A549 (cell line): ENCODE data around the gene RAB20. TPM values are rescaled to one million over a fixed set of nuclear protein-coding genes. Genes with fewer than 3 reads are reported as not detected.

Experiments
- ATAC-seq, 2 experiments: fragments of 200-7000 bp in 1 of 2; fragments of >200 bp in 1 of 2; cut with Nextera tagmentation in 1 of 2; cut with Tn5 transposase in 1 of 2; 3 replicates each; pipeline versions ENCODE4 v1.8.0 to v1.9.1; 2018 to 2020; ENCODE audit warnings: mild to moderate bottlenecking in 1 of 2, moderate library complexity in 1 of 2
- CTCF ChIA-PET: fragments of 300-600 bp; sonication (Branson Sonifier 250); formaldehyde crosslinking; extraction: SDS; loops from one replicate; lab custom pipeline; 2021; ENCODE audit warnings: antibody characterized with exemption, inconsistent platforms; lab: Yijun Ruan, JAX
- POLR2A ChIA-PET: fragments of 350-600 bp; formaldehyde crosslinking; extraction: SDS; loops from one replicate; lab custom pipeline; 2021; ENCODE audit warnings: antibody characterized with exemption, inconsistent platforms; lab: Yijun Ruan, JAX
- DNase-seq, 2 experiments: peaks; one replicate each; pipeline versions ENCODE4 v3.0.0 to v3.0.0-alpha.2; 2011 to 2016; ENCODE audit warnings: low read depth in 1 of 2, low spot score in 1 of 2
- FAIRE-seq: peaks from 2 replicates; lab custom pipeline; 2011; peaks lifted over from hg19 to GRCh38; lab: Jason Lieb, UNC
- H3K27ac ChIP-seq, 2 experiments: fragments of >200 bp; sonication (Bioruptor Twin); formaldehyde crosslinking; 3 replicates each; pipeline ENCODE4 v1.5.1; 2016 to 2017
- H3K4me1 ChIP-seq: fragments of >200 bp; sonication (Bioruptor Twin); formaldehyde crosslinking; 3 replicates; pipeline ENCODE4 v1.6.1; 2016
- H3K4me2 ChIP-seq: fragments of >200 bp; sonication (Bioruptor Twin); formaldehyde crosslinking; 3 replicates; pipeline ENCODE4 v1.6.1; 2016
- H3K4me3 ChIP-seq: fragments of >200 bp; sonication (Bioruptor Twin); formaldehyde crosslinking; 3 replicates; pipeline ENCODE4 v1.5.1; 2016
- H3K9me3 ChIP-seq: fragments of >200 bp; sonication (Bioruptor Twin); formaldehyde crosslinking; 3 replicates; pipeline ENCODE4 v1.6.1; 2016
- EHF ChIP-seq: fragments of 250-450 bp; sonication (Bioruptor Pico); IDR thresholded peaks from 2 replicates; pipeline ENCODE4 v1.5.0; 2020; ENCODE audit warnings: mild to moderate bottlenecking
- EP300 ChIP-seq, 2 experiments: fragments of >200 bp; sonication (Bioruptor Twin); formaldehyde crosslinking; IDR thresholded peaks; 2 replicates in 1 of 2; 3 replicates in 1 of 2; pipeline ENCODE4 v1.6.1; 2016 to 2017
- GATA3 ChIP-seq: IDR thresholded peaks from 2 replicates; pipeline ENCODE4 v1.6.1; 2012; ENCODE audit warnings: borderline replicate concordance
- HDAC2 ChIP-seq: fragments of 200-600 bp; sonication (generic); IDR thresholded peaks from 2 replicates; pipeline ENCODE4 v1.6.1; 2016
- HOXB5 ChIP-seq: fragments of 250-450 bp; sonication (Bioruptor Pico); IDR thresholded peaks from 2 replicates; pipeline ENCODE4 v1.5.0; 2020; ENCODE audit warnings: mild to moderate bottlenecking, moderate library complexity
- PBX3 ChIP-seq: IDR thresholded peaks from 2 replicates; pipeline ENCODE4 v1.6.1; 2012
- PHF8 ChIP-seq: fragments of 200-600 bp; sonication (generic); IDR thresholded peaks from 2 replicates; pipeline ENCODE4 v1.6.1; 2016; ENCODE audit warnings: low read depth, mild to moderate bottlenecking, antibody characterized with exemption, moderate library complexity, borderline replicate concordance
- RARB ChIP-seq: fragments of 250-450 bp; sonication (Bioruptor Pico); IDR thresholded peaks from 2 replicates; pipeline ENCODE4 v1.8.0; 2021; ENCODE audit warnings: mild to moderate bottlenecking, moderate library complexity
- RCOR1 ChIP-seq: fragments of 150-350 bp; IDR thresholded peaks from 2 replicates; pipeline ENCODE4 v1.6.1; 2014; ENCODE audit warnings: antibody characterized with exemption, low read length, low read depth
- RFX5 ChIP-seq: fragments of 450-650 bp; IDR thresholded peaks from 2 replicates; pipeline ENCODE4 v1.7.1; 2014; ENCODE audit warnings: antibody characterized with exemption, mild to moderate bottlenecking, moderate library complexity
- TFCP2L1 ChIP-seq: fragments of 250-450 bp; sonication (Bioruptor Pico); IDR thresholded peaks from 2 replicates; pipeline ENCODE4 v1.5.0; 2021; ENCODE audit warnings: mild to moderate bottlenecking
- TP53 ChIP-seq: fragments of 250-450 bp; sonication (Bioruptor Pico); IDR thresholded peaks from 2 replicates; pipeline ENCODE4 v1.5.0; 2021; ENCODE audit warnings: mild to moderate bottlenecking, moderate library complexity
- ZFP36 ChIP-seq: fragments of 450-650 bp; IDR thresholded peaks from 2 replicates; pipeline ENCODE4 v1.6.1; 2014; ENCODE audit warnings: borderline replicate concordance; ENCODE audit not compliant: partially characterized antibody
- WGBS: methylation state at CpG from one replicate; pipeline ENCODE4 v1.1.6; 2017; ENCODE audit errors: missing lambda C conversion rate; 5-methylcytosine and 5-hydroxymethylcytosine counted together
- polyA plus RNA-seq, 4 experiments: library from polyadenylated mRNA; depleted of rRNA in 3 of 4; stranded (reverse); fragments of >200 nt; fragmentation: RNase III in 1 of 4; extraction: RNeasy Plus Mini Kit Qiagen cat#74134 plus additional on column Dnase treatment in 1 of 4; gene quantifications; 2 replicates in 3 of 4; 3 replicates in 1 of 4; pipeline ENCODE4 v1.2.3, GENCODE V29; 2011 to 2017
- TF ChIP-seq, protein P1 (sequence below): fragments of >200 bp; sonication (Bioruptor Twin); formaldehyde crosslinking; IDR thresholded peaks from 3 replicates; pipeline ENCODE4 v1.5.1; 2016
- TF ChIP-seq, protein P2 (sequence below): fragments of >200 bp; sonication (Bioruptor Twin); formaldehyde crosslinking; IDR thresholded peaks from 3 replicates; pipeline ENCODE4 v1.6.1; 2016
- TF ChIP-seq, protein P3 (sequence below): fragments of 150-350 bp; IDR thresholded peaks from 2 replicates; pipeline ENCODE4 v1.6.1; 2014; ENCODE audit warnings: low read depth, mild to moderate bottlenecking, low read length

Gene RAB20
- polyA plus RNA-seq, 2 of the 4 experiments (the other 2 are of a cell fraction) = 1.0 to 1.5 TPM

- Histone ChIP-seq H3K9me3 (no peaks in the 10 kb centered on the region), H3K4me2 (no peak overlapping the region), H3K4me1 (peaks cover 12% of the 10 kb centered on the region), H3K27ac (no peak overlapping the region), H3K4me3 (no peak overlapping the region)
- FAIRE-seq (no peak), ATAC-seq (no peak), DNase-seq (no peak)
- TF ChIP-seq, protein P1, sequence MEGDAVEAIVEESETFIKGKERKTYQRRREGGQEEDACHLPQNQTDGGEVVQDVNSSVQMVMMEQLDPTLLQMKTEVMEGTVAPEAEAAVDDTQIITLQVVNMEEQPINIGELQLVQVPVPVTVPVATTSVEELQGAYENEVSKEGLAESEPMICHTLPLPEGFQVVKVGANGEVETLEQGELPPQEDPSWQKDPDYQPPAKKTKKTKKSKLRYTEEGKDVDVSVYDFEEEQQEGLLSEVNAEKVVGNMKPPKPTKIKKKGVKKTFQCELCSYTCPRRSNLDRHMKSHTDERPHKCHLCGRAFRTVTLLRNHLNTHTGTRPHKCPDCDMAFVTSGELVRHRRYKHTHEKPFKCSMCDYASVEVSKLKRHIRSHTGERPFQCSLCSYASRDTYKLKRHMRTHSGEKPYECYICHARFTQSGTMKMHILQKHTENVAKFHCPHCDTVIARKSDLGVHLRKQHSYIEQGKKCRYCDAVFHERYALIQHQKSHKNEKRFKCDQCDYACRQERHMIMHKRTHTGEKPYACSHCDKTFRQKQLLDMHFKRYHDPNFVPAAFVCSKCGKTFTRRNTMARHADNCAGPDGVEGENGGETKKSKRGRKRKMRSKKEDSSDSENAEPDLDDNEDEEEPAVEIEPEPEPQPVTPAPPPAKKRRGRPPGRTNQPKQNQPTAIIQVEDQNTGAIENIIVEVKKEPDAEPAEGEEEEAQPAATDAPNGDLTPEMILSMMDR = no peak
- no peak for TF ChIP-seq RARB (CRISPR knock-in tag)
- WGBS = 89% methylated on average over 27 of the region's 31 CpGs
- CTCF ChIA-PET = interaction anchor here (0.8 kb wide), 1 partner anchor 46 kb away, joined by 3 read pairs; no protein-coding TSS in a partner anchor
- POLR2A ChIA-PET = interaction anchor here (0.7 kb wide), 1 partner anchor 16 kb away, joined by 6 read pairs; no protein-coding TSS in a partner anchor
Measured at GRCh38 chr13:110511509-110512181, 49.9 kb downstream of the RAB20 start.

- no peak overlapping the region for H3K4me2 ChIP-seq
- ChIA-PET POLR2A (interaction anchor here (1.3 kb wide), 1 partner anchor 52 kb away, joined by 4 read pairs; the partner anchor contains the start of gene RAB20), CTCF (no interaction called here)
- FAIRE-seq (no peak), ATAC-seq (no peak), DNase-seq (no peak)
- no peak for TF ChIP-seq HOXB5 (CRISPR knock-in tag)
- no peak for TF ChIP-seq HDAC2
- TF ChIP-seq TFCP2L1 (CRISPR knock-in tag) = no peak
- no peak for TF ChIP-seq GATA3
- no peak for TF ChIP-seq ZFP36
- TF ChIP-seq RCOR1 = no peak
- no peak for TF ChIP-seq PHF8
- no peak for TF ChIP-seq TP53
- no peak for TF ChIP-seq RFX5
- TF ChIP-seq EP300 (IDR thresholded peaks at IDR 0.05) = no peak
- TF ChIP-seq, protein P2, sequence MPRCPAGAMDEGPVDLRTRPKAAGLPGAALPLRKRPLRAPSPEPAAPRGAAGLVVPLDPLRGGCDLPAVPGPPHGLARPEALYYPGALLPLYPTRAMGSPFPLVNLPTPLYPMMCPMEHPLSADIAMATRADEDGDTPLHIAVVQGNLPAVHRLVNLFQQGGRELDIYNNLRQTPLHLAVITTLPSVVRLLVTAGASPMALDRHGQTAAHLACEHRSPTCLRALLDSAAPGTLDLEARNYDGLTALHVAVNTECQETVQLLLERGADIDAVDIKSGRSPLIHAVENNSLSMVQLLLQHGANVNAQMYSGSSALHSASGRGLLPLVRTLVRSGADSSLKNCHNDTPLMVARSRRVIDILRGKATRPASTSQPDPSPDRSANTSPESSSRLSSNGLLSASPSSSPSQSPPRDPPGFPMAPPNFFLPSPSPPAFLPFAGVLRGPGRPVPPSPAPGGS = no peak
- TF ChIP-seq, all 56 proteins: peak for 0
- peaks cover 16% of the 10 kb centered on the region for H3K4me1 ChIP-seq
- 70% methylated on average over 18 of the region's 18 CpGs for WGBS
- H3K4me3 ChIP-seq = no peak overlapping the region
- no peak overlapping the region for H3K27ac ChIP-seq
- no peaks in the 10 kb centered on the region for H3K9me3 ChIP-seq
Measured at GRCh38 chr13:110509971-110510786, 51.3 kb downstream of the RAB20 start.

DNA sequence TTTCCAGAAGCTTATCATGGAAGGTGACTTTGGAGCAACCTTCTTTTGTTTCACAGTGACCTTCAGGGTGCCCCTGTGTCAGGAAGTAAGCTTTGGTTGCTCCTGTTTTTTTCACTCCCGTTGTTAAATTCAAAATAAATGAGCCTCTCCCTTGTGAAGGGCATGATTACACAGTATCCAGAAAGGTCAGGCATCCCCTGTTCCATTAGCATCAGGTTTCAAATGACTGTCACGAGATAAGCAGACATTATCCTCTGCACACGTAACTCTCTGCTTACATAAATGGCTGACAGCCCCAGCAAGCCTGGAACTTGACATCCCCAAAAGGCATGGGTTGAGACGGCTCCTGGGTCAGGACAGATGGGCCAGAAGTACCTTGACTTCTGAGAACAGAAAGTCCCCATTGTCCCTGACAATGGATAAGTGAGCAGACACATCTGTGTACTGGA, 52.0 kb downstream of the RAB20 start:
- no peak overlapping the region for H3K4me3 ChIP-seq
- TF ChIP-seq, protein P3, sequence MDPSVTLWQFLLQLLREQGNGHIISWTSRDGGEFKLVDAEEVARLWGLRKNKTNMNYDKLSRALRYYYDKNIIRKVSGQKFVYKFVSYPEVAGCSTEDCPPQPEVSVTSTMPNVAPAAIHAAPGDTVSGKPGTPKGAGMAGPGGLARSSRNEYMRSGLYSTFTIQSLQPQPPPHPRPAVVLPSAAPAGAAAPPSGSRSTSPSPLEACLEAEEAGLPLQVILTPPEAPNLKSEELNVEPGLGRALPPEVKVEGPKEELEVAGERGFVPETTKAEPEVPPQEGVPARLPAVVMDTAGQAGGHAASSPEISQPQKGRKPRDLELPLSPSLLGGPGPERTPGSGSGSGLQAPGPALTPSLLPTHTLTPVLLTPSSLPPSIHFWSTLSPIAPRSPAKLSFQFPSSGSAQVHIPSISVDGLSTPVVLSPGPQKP = no peak
- TF ChIP-seq EHF (CRISPR knock-in tag) (no peak), PBX3 (no peak)
- no peak for DNase-seq
- ChIA-PET CTCF (no interaction called here), POLR2A (interaction anchor here (1.3 kb wide), 1 partner anchor 53 kb away, joined by 4 read pairs; the partner anchor contains the start of gene RAB20)
- H3K9me3 ChIP-seq = no peaks in the 10 kb centered on the region
- no peak overlapping the region for H3K27ac ChIP-seq
- ATAC-seq = no peak
- WGBS = 68% methylated on average over 4 of the region's 4 CpGs
- H3K4me1 ChIP-seq = peaks cover 16% of the 10 kb centered on the region
- FAIRE-seq = no peak
- no peak overlapping the region for H3K4me2 ChIP-seq
